SK-N-SH (cell line): ENCODE results near the gene YJEFN3. TPM values are rescaled to one million over a fixed set of nuclear protein-coding genes. Genes with fewer than 3 reads are reported as not detected.

Source experiments
- CTCF ChIA-PET: fragments of 300-600, 350-600 bp; formaldehyde crosslinking; extraction: SDS; loops from one replicate; lab custom pipeline; 2021; lab: Yijun Ruan, JAX
- POLR2A ChIA-PET: fragments of 350-600 bp; sonication (Branson Sonifier 250); formaldehyde crosslinking; extraction: SDS; loops from one replicate; lab custom pipeline; 2020; ENCODE audit warnings: antibody characterized with exemption, inconsistent platforms; lab: Yijun Ruan, JAX
- DNase-seq: peaks from one replicate; pipeline ENCODE4 v3.0.0; 2012
- H2AFZ ChIP-seq: fragments of 200-600 bp; sonication (generic); 2 replicates; pipeline ENCODE4 v1.8.1; 2016; ENCODE audit warnings: antibody characterized with exemption, mild to moderate bottlenecking, low read depth
- H3F3A ChIP-seq: fragments of 200-600 bp; sonication (generic); replicated peaks from 2 replicates; pipeline ENCODE3; 2016; ENCODE audit warnings: antibody characterized with exemption, mild to moderate bottlenecking; ENCODE audit not compliant: insufficient read depth
- H3K27ac ChIP-seq, 2 experiments: fragments of 200-500 bp in 1 of 2; fragments of 200-600 bp in 1 of 2; sonication (Bioruptor generic) in 1 of 2; sonication (generic), shearing (Covaris generic) in 1 of 2; 2 replicates each; pipeline versions ENCODE4 v1.5.1 to v1.6.1; 2014 to 2016; ENCODE audit warnings: low read depth in 2 of 2, inconsistent platforms in 1 of 2, low read length in 1 of 2, mild to moderate bottlenecking in 1 of 2, mixed read lengths in 1 of 2
- H3K27me3 ChIP-seq: fragments of 200-600 bp; sonication (generic), shearing (Covaris generic); 2 replicates; pipeline ENCODE4 v1.6.1; 2016; ENCODE audit warnings: mixed run types; ENCODE audit not compliant: insufficient read depth
- H3K36me3 ChIP-seq, 2 experiments: fragments of 200-500 bp in 1 of 2; fragments of 200-600 bp in 1 of 2; sonication (Bioruptor generic) in 1 of 2; sonication (generic) in 1 of 2; replicated peaks in 1 of 2; 2 replicates each; pipeline versions ENCODE3 to v1.5.1; 2014 to 2016; ENCODE audit warnings: low read length in 1 of 2, mild to moderate bottlenecking in 1 of 2; ENCODE audit not compliant: insufficient read depth in 2 of 2, control insufficient read depth in 1 of 2
- H3K4me1 ChIP-seq, 2 experiments: fragments of 200-500 bp in 1 of 2; fragments of 200-600 bp in 1 of 2; sonication (Bioruptor generic) in 1 of 2; sonication (generic), shearing (Covaris generic) in 1 of 2; 2 replicates each; pipeline versions ENCODE4 v1.5.1 to v1.6.1; 2014 to 2016; ENCODE audit warnings: low read depth in 1 of 2, low read length in 1 of 2, mixed run types in 1 of 2; ENCODE audit not compliant: insufficient read depth in 2 of 2, control insufficient read depth in 1 of 2
- H3K4me2 ChIP-seq: fragments of 200-600 bp; sonication (generic), shearing (Covaris generic); 2 replicates; pipeline ENCODE4 v1.6.1; 2017; ENCODE audit warnings: mixed run types
- H3K4me3 ChIP-seq, 2 experiments: fragments of 200-500 bp in 1 of 2; fragments of 200-600 bp in 1 of 2; sonication (Bioruptor generic) in 1 of 2; sonication (generic), shearing (Covaris generic) in 1 of 2; 2 replicates each; pipeline versions ENCODE4 v1.5.1 to v1.8.1; 2014 to 2016; ENCODE audit warnings: low read depth in 2 of 2, inconsistent platforms in 1 of 2, low read length in 1 of 2, mild to moderate bottlenecking in 1 of 2, mixed read lengths in 1 of 2, moderate library complexity in 1 of 2
- H3K79me2 ChIP-seq: fragments of 200-600 bp; sonication (generic); 2 replicates; pipeline ENCODE4 v1.8.1; 2017; ENCODE audit warnings: mild to moderate bottlenecking; ENCODE audit not compliant: insufficient read depth
- H3K9ac ChIP-seq: fragments of 200-600 bp; sonication (generic); 2 replicates; pipeline ENCODE4 v1.6.1; 2017; ENCODE audit warnings: mixed run types
- H3K9me2 ChIP-seq: fragments of 200-600 bp; sonication (generic); 2 replicates; pipeline ENCODE4 v1.6.1; 2017; ENCODE audit warnings: mixed run types
- H3K9me3 ChIP-seq: fragments of 200-600 bp; sonication (generic); 2 replicates; pipeline ENCODE4 v1.6.1; 2017; ENCODE audit warnings: mixed run types, mild to moderate bottlenecking, moderate library complexity
- H4K20me1 ChIP-seq: fragments of 200-600 bp; sonication (generic); 2 replicates; pipeline ENCODE4 v1.6.1; 2017; ENCODE audit warnings: mild to moderate bottlenecking, mixed run types; ENCODE audit not compliant: insufficient read depth
- CTCF ChIP-seq: fragments of 200-600 bp; sonication (generic); IDR thresholded peaks from 2 replicates; pipeline ENCODE4 v1.6.1; 2017; ENCODE audit warnings: antibody characterized with exemption, mild to moderate bottlenecking, moderate library complexity
- ELF1 ChIP-seq: IDR thresholded peaks from 2 replicates; pipeline ENCODE4 v1.4.0; 2012
- EP300 ChIP-seq, 2 experiments: IDR thresholded peaks; 2 replicates each; pipeline versions ENCODE4 v1.4.0 to v1.6.1; 2012; ENCODE audit warnings: borderline replicate concordance in 1 of 2, low read depth in 1 of 2, low read length in 1 of 2
- EZH2phosphoT487 ChIP-seq: fragments of 200-600 bp; sonication (generic); IDR thresholded peaks from 2 replicates; pipeline ENCODE4 v1.6.1; 2017; ENCODE audit warnings: low read depth, mixed run types, mild to moderate bottlenecking, antibody characterized with exemption, moderate library complexity, borderline replicate concordance
- FOSL2 ChIP-seq: IDR thresholded peaks from 2 replicates; pipeline ENCODE4 v1.4.0; 2012; ENCODE audit warnings: low read depth, mild to moderate bottlenecking, moderate library complexity, borderline replicate concordance
- FOXJ3 ChIP-seq: sonication (generic); formaldehyde crosslinking; IDR thresholded peaks from 2 replicates; pipeline ENCODE4 v1.5.1; 2020; ENCODE audit warnings: mild to moderate bottlenecking, missing genetic modification reagents
- FOXM1 ChIP-seq: IDR thresholded peaks from 2 replicates; pipeline ENCODE4 v1.4.0; 2012; ENCODE audit warnings: low read depth, mild to moderate bottlenecking
- IRF3 ChIP-seq: fragments of 150-350 bp; IDR thresholded peaks from 2 replicates; pipeline ENCODE4 v1.6.1; 2016; ENCODE audit warnings: mild to moderate bottlenecking, low read depth, low read length
- MAX ChIP-seq: IDR thresholded peaks from 2 replicates; pipeline ENCODE4 v1.4.0; 2012; ENCODE audit warnings: low read depth
- MXI1 ChIP-seq: IDR thresholded peaks from 2 replicates; pipeline ENCODE4 v1.6.1; 2012; ENCODE audit warnings: mild to moderate bottlenecking, low read depth, low read length, improper control_type of control experiment
- NFIC ChIP-seq: IDR thresholded peaks from 2 replicates; pipeline ENCODE4 v1.4.0; 2012; ENCODE audit warnings: borderline replicate concordance
- NRF1 ChIP-seq: IDR thresholded peaks from 2 replicates; pipeline ENCODE4 v1.6.1; 2012; ENCODE audit warnings: low read depth, mild to moderate bottlenecking, low read length
- RAD21 ChIP-seq: IDR thresholded peaks from 2 replicates; pipeline ENCODE4 v1.6.1; 2012; ENCODE audit warnings: mild to moderate bottlenecking, low read length
- RCOR1 ChIP-seq: fragments of 150-350 bp; IDR thresholded peaks from 2 replicates; pipeline ENCODE4 v1.6.1; 2017; ENCODE audit warnings: antibody characterized with exemption, low read length
- REST ChIP-seq: IDR thresholded peaks from 2 replicates; pipeline ENCODE4 v1.6.1; 2012; ENCODE audit warnings: mild to moderate bottlenecking, low read depth, low read length, moderate library complexity
- RXRA ChIP-seq: IDR thresholded peaks from 2 replicates; pipeline ENCODE4 v1.4.0; 2012; ENCODE audit warnings: low read depth, mild to moderate bottlenecking, borderline replicate concordance
- SMC3 ChIP-seq: IDR thresholded peaks from 2 replicates; pipeline ENCODE4 v1.6.1; 2012; ENCODE audit warnings: low read depth, low read length, improper control_type of control experiment
- TCF12 ChIP-seq: IDR thresholded peaks from 2 replicates; pipeline ENCODE4 v1.4.0; 2012
- ZBTB33 ChIP-seq: IDR thresholded peaks from 2 replicates; pipeline ENCODE4 v1.4.0; 2012; ENCODE audit warnings: low read depth, borderline replicate concordance
- WGBS: methylation state at CpG from one replicate; pipeline ENCODE4 v1.1.6; 2017; ENCODE audit warnings: low lambda C conversion rate; 5-methylcytosine and 5-hydroxymethylcytosine counted together
- polyA plus RNA-seq, 3 experiments: library from polyadenylated mRNA; depleted of rRNA; stranded (reverse); fragments of >200 nt; gene quantifications; 2 replicates each; pipeline ENCODE4 v1.2.3, GENCODE V29; 2012

YJEFN3 gene
- polyA plus RNA-seq, 1 of the 3 experiments (the other 2 are of a cell fraction) = 7.2 TPM

- no peak overlapping the region for H2AFZ ChIP-seq
- H3K79me2 ChIP-seq = no peaks in the 10 kb centered on the region
- H3K4me1 ChIP-seq = peaks cover 0 to 6% of the 10 kb centered on the region in 2 experiments; a peak in 1 of 4 replicates
- H3K9me3 ChIP-seq = no peaks in the 10 kb centered on the region
- no peaks in the 10 kb centered on the region for H3K27me3 ChIP-seq
- TF ChIP-seq FOXM1 = no peak
- TF ChIP-seq NRF1 = no peak
- TF ChIP-seq RAD21 = no peak
- TF ChIP-seq REST = no peak
- TF ChIP-seq SMC3 = no peak
- TF ChIP-seq NFIC = no peak
- TF ChIP-seq ZBTB33 = no peak
- no peak for TF ChIP-seq RXRA
- TF ChIP-seq FOSL2 = no peak
- TF ChIP-seq FOXJ3 (CRISPR knock-in tag) = no peak
- no peak for TF ChIP-seq MAX
- no peak for TF ChIP-seq RCOR1
- TF ChIP-seq EZH2phosphoT487 = no peak
- TF ChIP-seq EP300 (IDR thresholded peaks at IDR 0.05; ENCODE audit: borderline replicate concordance in 1 of 2, low read depth in 1 of 2, low read length in 1 of 2) = no peak
- no peak for TF ChIP-seq MXI1
- TF ChIP-seq TCF12 = no peak
- no peak for TF ChIP-seq IRF3
- no peak for TF ChIP-seq CTCF
- no peak for TF ChIP-seq ELF1
- TF ChIP-seq, all 33 proteins: peak for 0
- no peak for DNase-seq
- Histone ChIP-seq H3K36me3 (no peaks in the 10 kb centered on the region), H3K4me2 (no peak overlapping the region), H3K9ac (no peak overlapping the region), H3K4me3 (no peak overlapping the region), H3K27ac (no peak overlapping the region), H4K20me1 (no peaks in the 10 kb centered on the region), H3F3A (no peaks in the 10 kb centered on the region), H3K9me2 (no peaks in the 10 kb centered on the region)
- ChIA-PET POLR2A (no interaction called here), CTCF (interaction anchor here (0.6 to 1.6 kb wide), 4 partner anchors 20 to 89 kb away, joined by 3 to 4 read pairs (median 4); partner anchors contain the start of genes GMIP and LPAR2)
- 89% methylated on average over 17 of the region's 25 CpGs for WGBS
These were observed 51.0 kb downstream of the YJEFN3 start for GRCh38 chr19:19579533-19580361.
